VCaP (cell line): ENCODE data around the gene B3GALT2.
"Not testable (repeated sequence)": the region's sequence is repeated elsewhere in the genome, so short reads cannot be mapped to it uniquely, and the experiment has no call there.

Source experiments
- H3K27ac ChIP-seq: fragments of 450-650 bp; 2 replicates; pipeline ENCODE4 v1.5.1; 2017
- CTCF ChIP-seq: fragments of 450-650 bp; conservative IDR thresholded peaks from 2 replicates; pipeline ENCODE4 v1.5.1; 2017; ENCODE audit warnings: mild to moderate bottlenecking, moderate library complexity

B3GALT2 gene

GRCh38 chr1:193185901-193186731 lies at the start of gene B3GALT2:
TSS of gene B3GALT2 (minus strand) at chr1:193186613. CDS start at chr1:193181562, 5,051 bp downstream.
- no peak for TF ChIP-seq CTCF

GRCh38 chr1:193234530-193234929 lies 48.1 kb upstream of the B3GALT2 start:
- no peak overlapping the region for H3K27ac ChIP-seq
- TF ChIP-seq CTCF = no peak

More at GRCh38 chr1:193185901-193186731, at the start of gene B3GALT2:
- peak within 1 kb of the TSS; percentile 67 for H3K27ac ChIP-seq

- H3K27ac ChIP-seq = not testable (repeated sequence)
Observed at GRCh38 chr1:193231146-193231545, 44.7 kb upstream of the B3GALT2 start.

- no peak overlapping the region for H3K27ac ChIP-seq
- no peak for TF ChIP-seq CTCF
Observed at GRCh38 chr1:193229136-193229535, 42.7 kb upstream of the B3GALT2 start.

GRCh38 chr1:193222056-193222615 lies 35.7 kb upstream of the B3GALT2 start:
- no peak overlapping the region for H3K27ac ChIP-seq
- TF ChIP-seq CTCF = no peak

- TF ChIP-seq CTCF = no peak
- no peak overlapping the region for H3K27ac ChIP-seq
Observed at GRCh38 chr1:193221651-193222050, 35.2 kb upstream of the B3GALT2 start.

GRCh38 chr1:193219391-193219790 lies 33.0 kb upstream of the B3GALT2 start:
- TF ChIP-seq CTCF = no peak
- H3K27ac ChIP-seq = no peak overlapping the region

GRCh38 chr1:193216920-193217319 lies 30.5 kb upstream of the B3GALT2 start:
- H3K27ac ChIP-seq = no peak overlapping the region
- no peak for TF ChIP-seq CTCF
